Hippocampal formation (tissue), 2 donors: ENCODE data around the gene CEBPG.

Experiments used
- DNase-seq, 2 donors: peaks; one replicate each; lab custom pipeline; 2025; lab: John Stamatoyannopoulos, UW

Gene CEBPG

GRCh38 chr19:33420821-33421220 is 47.3 kb downstream of the CEBPG start:
- DNase-seq: no peak

GRCh38 chr19:33421368-33421767 is 47.9 kb downstream of the CEBPG start:
- DNase-seq: no peak

GRCh38 chr19:33422369-33423180 is 49.1 kb downstream of the CEBPG start:
- DNase-seq: no peak

- no peak for DNase-seq
Observed at GRCh38 chr19:33424181-33424580, 50.7 kb downstream of the CEBPG start.

DNA sequence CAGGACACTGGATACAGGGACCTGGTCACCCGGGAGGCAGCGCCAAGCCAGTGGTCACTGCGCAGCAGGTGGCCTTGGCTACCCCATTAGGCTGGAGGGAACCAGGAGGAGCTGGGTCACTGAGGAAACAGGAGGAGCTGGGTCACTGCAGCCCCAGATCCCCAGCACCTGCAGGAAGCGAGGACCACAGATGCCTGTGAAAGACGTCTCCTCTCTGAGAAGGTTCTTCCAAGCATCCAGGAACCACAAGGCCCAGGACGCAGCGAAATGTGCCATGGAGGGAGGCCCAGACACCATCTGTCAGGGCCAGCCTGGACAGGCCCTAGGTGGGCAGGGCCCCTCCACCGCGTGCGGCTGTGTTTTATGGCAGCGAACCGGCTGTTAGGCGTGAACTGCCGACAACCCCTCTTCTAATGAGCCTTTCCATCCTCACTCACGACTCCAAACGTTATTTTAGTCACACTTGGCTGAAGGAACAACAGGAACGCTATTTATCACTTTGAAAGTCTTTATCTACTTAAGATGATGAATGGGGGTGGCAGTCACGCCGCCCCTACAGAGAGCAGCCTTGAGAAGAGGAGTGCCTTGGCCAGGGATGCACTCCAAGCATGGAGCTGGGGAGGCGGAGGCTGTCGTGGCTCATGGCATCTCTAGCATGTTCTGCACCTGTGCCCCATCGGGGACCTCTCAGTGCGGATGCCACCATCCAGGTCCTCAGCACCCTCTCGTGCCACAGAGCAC is 53.3 kb downstream of the CEBPG start:
- no peak for DNase-seq

DNA sequence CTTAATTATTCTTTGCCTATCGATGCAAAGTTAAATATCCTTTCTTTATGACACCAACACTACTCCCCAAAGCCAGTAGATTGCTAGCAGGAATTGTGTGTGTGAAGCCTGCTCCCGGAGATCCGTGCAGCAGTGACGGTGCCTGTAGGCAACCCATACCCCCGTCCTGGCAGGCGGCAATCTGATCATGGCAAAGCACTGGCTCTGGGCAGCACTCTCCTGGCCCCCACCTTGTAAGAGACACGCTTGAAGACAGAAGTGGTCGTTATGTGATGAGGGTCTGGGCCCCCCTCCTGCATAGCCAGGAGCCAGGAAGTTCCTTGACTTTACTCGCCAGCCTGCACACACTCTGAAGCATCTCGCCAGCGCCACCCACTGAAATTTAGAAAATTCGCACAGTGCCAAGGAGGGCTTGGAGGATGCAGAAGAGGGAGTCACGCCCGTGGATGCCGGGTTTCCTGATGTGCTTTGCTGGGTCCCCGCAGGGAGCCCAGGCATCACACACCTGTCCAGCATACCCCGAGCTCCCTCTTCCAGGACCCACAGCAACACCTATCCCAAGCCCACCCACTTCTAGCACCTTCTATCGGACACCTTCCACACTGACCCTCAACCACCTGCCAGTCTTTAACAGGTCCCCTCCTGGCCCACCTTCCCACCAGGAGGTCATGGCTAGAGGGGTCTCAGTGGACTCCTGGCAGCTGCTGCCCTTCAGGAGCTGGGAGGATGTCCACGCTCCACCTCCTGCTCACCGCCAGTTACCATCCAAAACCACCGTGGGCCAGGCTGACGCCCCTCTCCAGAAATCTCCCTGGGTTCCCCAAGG is 54.5 kb downstream of the CEBPG start:
- DNase-seq: no peak

DNA sequence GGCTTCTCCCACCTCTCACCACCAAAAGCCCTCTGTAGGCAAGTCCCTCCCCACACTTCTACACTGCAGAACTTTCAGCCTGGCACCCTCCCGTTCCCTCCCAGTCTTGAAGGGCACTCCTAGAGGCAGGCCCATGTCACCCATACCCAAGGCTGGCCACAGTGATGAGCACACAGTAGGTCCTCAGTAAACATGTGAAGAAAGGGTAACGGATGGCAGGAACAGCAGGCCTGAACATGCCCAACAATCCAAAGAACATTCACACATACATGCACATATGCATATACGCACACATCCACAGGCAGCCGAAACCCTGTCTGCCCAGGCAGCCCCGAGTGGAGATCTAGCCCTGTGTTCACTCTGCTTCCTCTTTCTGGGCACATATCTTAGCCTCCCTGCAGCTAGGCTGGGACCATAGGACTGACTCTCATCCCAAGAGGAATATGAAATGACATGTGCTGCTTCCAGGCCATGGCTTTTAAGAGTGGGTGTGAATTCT is 55.2 kb downstream of the CEBPG start:
- DNase-seq: no peak

DNA sequence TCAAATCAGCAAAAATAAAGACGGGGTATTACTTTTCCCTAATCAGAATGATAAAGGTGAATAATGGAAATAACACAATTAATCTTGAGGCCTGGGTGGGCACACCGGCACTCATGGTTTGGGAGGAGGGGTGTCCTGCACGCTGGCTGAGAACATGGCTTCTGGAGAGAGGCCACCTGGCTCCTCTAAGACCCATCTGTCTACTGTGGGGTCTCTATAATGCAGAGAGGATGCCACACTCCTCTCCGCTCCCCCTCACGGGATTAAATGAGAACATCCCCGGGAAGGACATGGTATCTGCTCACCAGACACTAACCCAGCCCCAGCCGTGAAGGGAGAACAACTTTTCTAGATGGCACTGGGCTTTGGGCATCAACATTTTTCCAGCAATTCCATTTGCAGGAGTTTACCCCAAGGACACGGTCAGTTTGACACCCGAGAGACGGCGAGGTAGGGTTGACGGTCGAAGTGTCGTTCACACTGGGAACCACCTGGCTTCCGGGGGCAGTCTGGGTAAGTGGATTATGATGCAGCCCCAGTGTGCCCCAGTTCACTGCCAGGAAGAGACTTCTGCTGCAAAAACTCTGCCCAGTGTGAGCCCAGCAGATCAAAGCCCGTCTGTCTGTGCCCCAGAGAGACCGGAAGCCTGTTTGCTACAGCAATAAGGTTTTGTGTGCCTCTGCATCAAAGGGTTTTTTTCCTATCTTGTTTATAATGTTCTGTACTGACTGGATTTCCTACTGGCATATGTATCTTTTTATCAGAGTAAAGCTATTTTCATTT is 56.6 kb downstream of the CEBPG start:
- DNase-seq: no peak

- peak; percentile 48 to 55 for DNase-seq
Observed at GRCh38 chr19:33430674-33431277, 57.3 kb downstream of the CEBPG start.

DNA sequence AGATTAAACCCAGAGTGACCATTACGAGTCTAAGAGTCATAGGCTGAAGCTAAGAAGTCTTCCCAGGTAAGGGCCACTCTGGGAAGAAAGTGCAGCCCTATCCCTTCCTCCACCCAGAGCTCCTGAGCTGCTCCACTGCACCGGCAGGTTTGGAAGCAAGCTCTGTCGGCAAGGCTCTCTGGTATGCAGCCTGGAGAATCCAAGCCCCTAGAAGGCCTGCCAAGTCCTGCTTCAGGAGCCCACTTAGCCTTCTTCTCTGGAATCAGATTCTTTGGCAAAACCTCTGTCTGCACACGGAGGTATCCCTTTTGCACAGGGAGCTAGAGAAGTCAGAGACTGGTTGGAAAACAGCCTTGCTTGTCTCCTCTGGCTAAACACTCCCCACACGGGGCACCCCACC is 58.5 kb downstream of the CEBPG start:
- DNase-seq: no peak
